ENCODE results near the gene TCEA2.
A peak's percentile ranks its signal among the peaks of the same experiment; 100 is the strongest.

Gene TCEA2

DNA sequence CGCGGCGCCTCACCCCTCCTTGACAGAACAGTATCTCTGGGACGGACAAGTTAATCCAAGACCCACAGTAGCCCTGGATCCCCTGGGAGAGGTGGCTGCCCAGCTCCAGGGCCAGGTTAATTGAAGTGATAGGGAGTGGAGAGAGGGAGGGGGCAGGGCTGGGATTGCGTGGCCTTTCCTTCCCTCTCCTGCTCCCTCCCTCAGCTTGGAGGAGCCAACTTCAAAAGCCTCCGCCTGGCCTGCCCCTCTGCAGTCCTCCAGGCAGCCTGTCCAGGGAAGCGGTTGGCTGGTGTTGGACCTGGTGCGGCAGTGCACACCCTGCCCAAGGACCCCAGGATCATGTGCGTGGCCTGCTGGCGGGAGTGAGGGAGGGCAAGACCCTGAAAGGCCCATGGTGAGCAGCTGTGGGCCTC lies 27.1 kb upstream of the TCEA2 start, which contains the start of gene C20orf204:
C20orf204 (plus strand) TSS at position 250 of the 413 bp plus-strand sequence; CDS start at position 392, 142 bp downstream.
- H3K27me3 ChIP-seq (replicated peaks; ENCODE audit: control insufficient read depth, insufficient read depth, low read length): no peaks in the 10 kb centered on the region
- peaks cover 5% of the 10 kb centered on the region for H3K36me3 ChIP-seq (ENCODE audit: control insufficient read depth, insufficient read depth, low read length)
- no peak within 1 kb of the TSS for H3K4me3 ChIP-seq (replicated peaks; ENCODE audit: low read depth, low read length)
- TF ChIP-seq, protein P1, sequence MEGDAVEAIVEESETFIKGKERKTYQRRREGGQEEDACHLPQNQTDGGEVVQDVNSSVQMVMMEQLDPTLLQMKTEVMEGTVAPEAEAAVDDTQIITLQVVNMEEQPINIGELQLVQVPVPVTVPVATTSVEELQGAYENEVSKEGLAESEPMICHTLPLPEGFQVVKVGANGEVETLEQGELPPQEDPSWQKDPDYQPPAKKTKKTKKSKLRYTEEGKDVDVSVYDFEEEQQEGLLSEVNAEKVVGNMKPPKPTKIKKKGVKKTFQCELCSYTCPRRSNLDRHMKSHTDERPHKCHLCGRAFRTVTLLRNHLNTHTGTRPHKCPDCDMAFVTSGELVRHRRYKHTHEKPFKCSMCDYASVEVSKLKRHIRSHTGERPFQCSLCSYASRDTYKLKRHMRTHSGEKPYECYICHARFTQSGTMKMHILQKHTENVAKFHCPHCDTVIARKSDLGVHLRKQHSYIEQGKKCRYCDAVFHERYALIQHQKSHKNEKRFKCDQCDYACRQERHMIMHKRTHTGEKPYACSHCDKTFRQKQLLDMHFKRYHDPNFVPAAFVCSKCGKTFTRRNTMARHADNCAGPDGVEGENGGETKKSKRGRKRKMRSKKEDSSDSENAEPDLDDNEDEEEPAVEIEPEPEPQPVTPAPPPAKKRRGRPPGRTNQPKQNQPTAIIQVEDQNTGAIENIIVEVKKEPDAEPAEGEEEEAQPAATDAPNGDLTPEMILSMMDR (IDR thresholded peaks at IDR 0.05; ENCODE audit: insufficient read depth, low read length, poor library complexity, severe bottlenecking): no peak
- no peak for DNase-seq (ENCODE audit: extremely low read depth, insufficient read length)

DNA sequence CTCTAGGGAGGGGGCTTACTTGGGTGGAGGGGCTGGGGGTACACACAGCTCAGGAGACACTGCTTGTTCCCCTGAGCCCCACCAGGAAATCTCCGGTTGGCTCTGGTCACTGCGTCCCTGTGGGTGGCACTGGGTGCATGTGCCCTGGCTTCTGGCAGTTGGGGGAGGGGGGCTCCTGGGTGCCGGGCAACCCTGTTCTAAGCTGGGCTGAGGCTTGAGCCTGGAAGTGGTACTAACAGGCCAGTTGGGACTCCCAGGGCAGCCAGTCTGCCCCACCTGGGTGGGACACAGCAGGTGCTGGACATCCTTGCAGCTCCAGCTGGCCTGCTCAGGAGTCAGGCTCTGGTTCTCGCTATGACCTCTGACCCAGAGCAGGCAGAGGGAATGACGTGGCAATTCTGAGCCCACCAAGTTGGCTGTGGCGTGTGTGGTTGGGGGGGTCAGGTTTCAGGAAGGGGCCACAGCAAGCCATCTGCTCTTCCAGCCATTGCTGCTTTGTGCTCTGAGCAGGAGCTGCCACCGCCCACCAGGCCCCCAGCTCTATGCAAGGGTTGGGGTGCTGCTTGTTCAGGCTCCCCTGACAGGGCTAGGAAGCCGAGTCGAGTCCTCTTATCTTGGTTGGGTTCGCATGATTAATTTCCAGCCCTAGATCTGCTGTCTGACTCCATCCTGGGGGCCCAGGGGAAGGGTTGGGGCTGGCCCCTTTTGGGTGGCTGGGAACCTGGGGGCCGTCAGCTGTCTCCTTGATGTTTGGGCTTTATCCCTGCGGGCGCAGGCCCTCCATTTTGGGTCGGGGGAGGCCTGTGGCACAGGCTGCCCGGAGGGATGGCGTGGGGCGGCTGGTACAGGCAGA lies 26.4 kb upstream of the TCEA2 start:
- TF ChIP-seq, protein P1 (IDR thresholded peaks at IDR 0.05; ENCODE audit: insufficient read depth, low read length, poor library complexity, severe bottlenecking): no peak
- Histone ChIP-seq H3K36me3 (ENCODE audit: control insufficient read depth, insufficient read depth, low read length) (peaks cover 5% of the 10 kb centered on the region), H3K4me3 (replicated peaks; ENCODE audit: low read depth, low read length) (no peak overlapping the region), H3K27me3 (replicated peaks; ENCODE audit: control insufficient read depth, insufficient read depth, low read length) (no peaks in the 10 kb centered on the region)
- DNase-seq (ENCODE audit: extremely low read depth, insufficient read length): peak; percentile 56

DNA sequence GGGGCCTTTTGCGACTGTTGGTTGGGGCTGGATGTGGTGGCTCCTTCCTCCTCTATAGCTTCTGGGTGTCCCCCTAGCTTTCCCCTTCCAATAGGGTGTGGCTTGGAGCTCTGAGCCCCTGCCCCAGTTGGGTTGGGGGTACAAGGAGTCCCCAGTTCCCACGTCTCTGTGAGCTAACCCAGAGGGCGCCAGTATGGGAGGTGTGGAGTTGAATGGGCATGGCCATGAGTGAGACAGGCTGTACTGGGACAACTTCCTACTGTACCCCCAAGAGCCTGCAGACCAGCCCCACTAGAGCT lies 25.9 kb upstream of the TCEA2 start:
- peaks cover 5% of the 10 kb centered on the region for H3K36me3 ChIP-seq (ENCODE audit: control insufficient read depth, insufficient read depth, low read length)
- TF ChIP-seq, protein P1 (IDR thresholded peaks at IDR 0.05; ENCODE audit: insufficient read depth, low read length, poor library complexity, severe bottlenecking): no peak
- no peak overlapping the region for H3K4me3 ChIP-seq (replicated peaks; ENCODE audit: low read depth, low read length)
- no peaks in the 10 kb centered on the region for H3K27me3 ChIP-seq (replicated peaks; ENCODE audit: control insufficient read depth, insufficient read depth, low read length)
- DNase-seq (ENCODE audit: extremely low read depth, insufficient read length): no peak

DNA sequence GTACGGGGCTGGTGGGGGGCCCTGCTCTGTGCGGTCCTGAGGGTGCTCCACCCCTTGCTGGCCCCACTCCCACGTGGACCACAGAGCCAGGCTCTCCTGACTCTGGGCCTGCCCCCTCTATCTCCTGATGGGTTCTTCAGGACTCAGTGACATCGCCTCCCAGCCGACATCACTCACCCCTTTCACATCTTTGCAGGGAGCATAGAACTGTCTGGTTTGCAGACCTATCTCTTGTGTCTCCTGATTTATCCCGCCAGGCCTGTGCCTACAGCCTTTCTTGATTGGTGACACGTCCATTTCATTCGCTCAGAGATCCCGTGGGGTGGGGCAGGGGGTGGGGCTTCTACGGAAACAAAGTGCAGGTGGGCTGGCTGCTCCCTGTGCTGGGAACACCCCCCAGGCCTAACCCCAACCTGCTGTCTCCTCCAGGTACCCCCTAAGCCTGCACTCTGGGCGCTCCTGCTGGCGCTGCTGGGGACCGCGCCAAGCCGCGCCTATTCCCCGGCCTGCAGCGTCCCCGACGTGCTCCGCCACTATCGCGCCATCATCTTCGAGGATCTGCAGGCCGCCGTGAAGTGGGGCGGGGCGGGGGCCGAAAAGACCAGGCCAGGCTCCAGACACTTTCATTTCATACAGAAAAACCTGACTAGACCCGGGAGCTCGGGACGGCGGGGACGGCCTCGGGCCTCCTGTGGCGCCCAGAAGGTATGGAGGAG lies 25.3 kb upstream of the TCEA2 start:
- H3K4me3 ChIP-seq (replicated peaks; ENCODE audit: low read depth, low read length): peak overlapping the region; percentile 66
- H3K36me3 ChIP-seq (ENCODE audit: control insufficient read depth, insufficient read depth, low read length): peaks cover 3% of the 10 kb centered on the region
- no peaks in the 10 kb centered on the region for H3K27me3 ChIP-seq (replicated peaks; ENCODE audit: control insufficient read depth, insufficient read depth, low read length)
- DNase-seq (ENCODE audit: extremely low read depth, insufficient read length): no peak
- TF ChIP-seq, protein P1 (IDR thresholded peaks at IDR 0.05; ENCODE audit: insufficient read depth, low read length, poor library complexity, severe bottlenecking): no peak

DNA sequence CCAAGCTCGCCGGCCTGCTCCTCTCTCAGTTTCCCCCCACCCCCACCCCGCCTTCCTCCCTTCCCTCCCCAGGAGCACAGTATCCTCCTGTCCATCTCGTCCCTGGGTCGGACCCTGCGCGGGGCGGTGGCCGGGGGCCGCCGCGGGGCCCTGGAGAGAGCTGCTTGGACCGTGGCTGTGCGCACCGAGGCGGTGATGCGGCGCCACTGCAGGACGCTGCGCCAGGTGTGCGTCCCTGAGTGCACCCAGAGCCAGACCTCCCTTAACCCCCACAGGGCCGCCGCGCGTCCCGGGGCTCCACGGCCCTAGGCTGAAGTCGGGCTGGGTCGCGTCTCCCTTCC lies 24.8 kb upstream of the TCEA2 start:
- H3K27me3 ChIP-seq (replicated peaks; ENCODE audit: control insufficient read depth, insufficient read depth, low read length): no peaks in the 10 kb centered on the region
- peak overlapping the region; percentile 66 for H3K4me3 ChIP-seq (replicated peaks; ENCODE audit: low read depth, low read length)
- DNase-seq (ENCODE audit: extremely low read depth, insufficient read length): no peak
- peaks cover 3% of the 10 kb centered on the region for H3K36me3 ChIP-seq (ENCODE audit: control insufficient read depth, insufficient read depth, low read length)
- TF ChIP-seq, protein P1 (IDR thresholded peaks at IDR 0.05; ENCODE audit: insufficient read depth, low read length, poor library complexity, severe bottlenecking): no peak

Measured in GM06990 (cell line).